HEK293T (cell line): ENCODE results near the gene EML6.

ENCODE experiments used
- ELF4 ChIP-seq: fragments of 450-650 bp; IDR thresholded peaks from 2 replicates; pipeline ENCODE4 v1.6.1; 2017; ENCODE audit warnings: antibody characterized with exemption
- FOXA1 ChIP-seq: fragments of 450-650 bp; IDR thresholded peaks from 2 replicates; pipeline ENCODE4 v1.6.1; 2016; ENCODE audit warnings: mild to moderate bottlenecking
- FOXM1 ChIP-seq: fragments of 450-650 bp; IDR thresholded peaks from 2 replicates; pipeline ENCODE4 v1.6.1; 2017; ENCODE audit warnings: mild to moderate bottlenecking, borderline replicate concordance
- HDGF ChIP-seq: fragments of 450-650 bp; IDR thresholded peaks from 2 replicates; pipeline ENCODE4 v1.6.1; 2017; ENCODE audit warnings: antibody characterized with exemption, borderline replicate concordance
- NFRKB ChIP-seq: fragments of 450-650 bp; IDR thresholded peaks from 2 replicates; pipeline ENCODE4 v1.6.1; 2016; ENCODE audit warnings: mild to moderate bottlenecking, moderate library complexity

DNA sequence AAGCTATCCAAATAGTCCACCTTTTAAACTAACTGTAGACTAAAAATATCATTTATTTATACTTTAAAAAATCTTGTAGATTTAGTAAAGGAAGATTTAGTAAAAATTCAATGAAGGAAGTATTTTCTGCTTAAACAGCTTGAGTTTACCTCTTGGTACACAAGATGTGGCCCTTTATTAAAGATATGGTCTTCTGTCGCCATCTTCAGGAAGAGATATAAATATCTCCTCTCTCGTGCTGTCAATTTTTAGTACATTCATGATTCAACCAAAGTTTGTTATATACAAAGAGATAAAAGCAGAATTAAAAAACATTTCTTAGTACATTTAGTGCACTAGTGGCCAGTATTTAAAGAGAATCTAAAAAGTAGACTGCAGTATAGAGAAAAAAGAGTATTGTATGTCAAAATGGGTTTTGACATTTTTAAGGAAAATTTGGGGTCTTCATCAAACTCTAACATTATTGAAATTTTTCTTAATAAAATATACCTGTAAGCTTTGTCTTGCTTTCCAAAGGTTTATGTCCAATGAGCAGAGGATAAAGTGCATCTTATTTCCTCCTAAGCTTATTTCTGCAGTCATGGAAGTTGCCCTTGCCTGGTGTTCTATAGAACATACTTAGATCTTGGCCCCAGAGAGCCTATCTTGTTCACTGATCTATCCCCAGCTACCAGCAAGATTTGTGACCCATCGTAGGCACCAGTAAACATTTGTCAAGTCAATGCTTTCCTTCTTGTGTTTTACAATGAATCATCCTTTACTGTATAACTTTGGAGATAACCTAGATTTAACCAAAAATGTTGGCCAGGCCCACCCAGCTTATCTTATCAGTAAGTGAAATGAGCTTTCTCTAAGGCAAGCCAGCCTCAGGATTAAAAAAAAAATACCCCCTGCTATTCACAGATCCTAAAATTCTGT lies 18.5 kb upstream of the EML6 start:
- TF ChIP-seq FOXM1 (no peak), NFRKB (no peak), ELF4 (no peak), FOXA1 (no peak), HDGF (no peak)
